GM12865 (cell line): ENCODE measurements around the gene WDR27.

Experiments used
- DNase-seq: peaks from one replicate; pipeline ENCODE4 v3.0.0; 2010; ENCODE audit warnings: low read depth
- H3K4me3 ChIP-seq: 2 replicates; pipeline ENCODE4 v1.5.1; 2011; ENCODE audit warnings: mild to moderate bottlenecking, low read depth, low read length, control low read depth
- CTCF ChIP-seq: IDR thresholded peaks from 2 replicates; pipeline ENCODE4 v1.5.1; 2011; ENCODE audit warnings: low read length, control low read depth, low read depth, inconsistent platforms; ENCODE audit not compliant: insufficient read depth; ENCODE audit errors: missing control alignments

The WDR27 gene

GRCh38 chr6:169489563-169490245 is 212.1 kb downstream of the WDR27 start:
- no peak for TF ChIP-seq CTCF

GRCh38 chr6:169487579-169488436 is 214.0 kb downstream of the WDR27 start:
- TF ChIP-seq CTCF, result no peak
- no peak for DNase-seq
- H3K4me3 ChIP-seq, result no peak overlapping the region

More at GRCh38 chr6:169489563-169490245, 212.1 kb downstream of the WDR27 start:
- no peak overlapping the region for H3K4me3 ChIP-seq
- no peak for DNase-seq

DNA sequence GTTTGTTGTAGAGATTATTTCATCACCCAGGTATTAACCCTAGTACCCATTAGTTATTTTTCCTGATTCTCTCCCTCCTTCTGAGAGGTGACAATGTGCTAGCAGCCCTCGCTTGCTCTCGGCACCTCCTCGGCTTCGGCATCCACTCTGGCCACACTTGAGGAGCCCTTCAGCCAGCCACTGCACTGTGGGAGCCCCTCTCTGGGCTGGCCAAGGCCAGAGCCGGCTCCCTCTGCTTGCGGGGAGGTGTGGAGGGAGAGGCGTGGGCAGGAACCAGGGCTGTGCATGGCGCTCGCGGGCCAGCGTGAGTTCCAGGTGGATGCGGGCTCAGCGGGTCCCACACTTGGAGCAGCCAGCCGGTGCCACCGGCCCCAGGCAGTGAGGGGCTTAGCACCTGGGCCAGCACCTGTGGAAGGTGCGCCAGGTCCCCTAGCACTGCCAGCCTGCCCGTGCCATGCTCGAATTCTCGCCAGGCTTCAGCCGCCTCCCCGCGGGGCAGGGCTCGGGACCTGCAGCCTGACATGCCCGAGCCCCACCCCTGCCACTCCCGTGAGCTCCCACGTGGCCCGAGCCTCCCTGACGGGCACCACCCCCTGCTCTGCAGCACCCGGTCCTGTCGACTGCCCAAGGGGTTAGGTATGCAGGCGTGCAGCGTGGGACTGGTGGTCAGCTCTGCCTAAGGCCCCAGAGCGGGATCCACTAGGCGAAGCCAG is 221.9 kb downstream of the WDR27 start:
- DNase-seq, result no peak
- no peak for TF ChIP-seq CTCF
- no peak overlapping the region for H3K4me3 ChIP-seq

DNA sequence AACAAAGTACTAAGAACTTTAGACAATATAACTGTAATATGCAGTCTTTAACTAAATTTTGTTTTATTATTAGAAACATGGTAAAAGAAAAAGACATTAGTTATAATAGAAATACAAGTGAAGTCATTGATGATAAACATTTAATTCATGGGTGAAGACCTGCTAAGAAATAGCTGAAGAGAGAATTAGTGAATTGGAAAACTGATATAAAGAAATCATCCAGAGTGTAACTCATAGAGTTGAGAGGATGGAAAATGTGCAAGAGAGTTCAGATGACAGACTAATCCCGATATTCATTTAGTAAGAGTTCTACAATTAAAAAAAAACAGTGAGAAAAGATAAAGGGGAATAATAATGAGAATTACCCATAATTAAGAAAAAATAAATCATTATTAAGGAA is 227.5 kb downstream of the WDR27 start:
- TF ChIP-seq CTCF, result no peak

GRCh38 chr6:169473663-169474062 is 228.2 kb downstream of the WDR27 start:
- no peak for TF ChIP-seq CTCF
- no peak overlapping the region for H3K4me3 ChIP-seq
- peak; percentile 29 for DNase-seq

More for the DNA sequence above, 227.5 kb downstream of the WDR27 start:
- DNase-seq, result no peak
- no peak overlapping the region for H3K4me3 ChIP-seq

GRCh38 chr6:169472786-169473416 is 228.9 kb downstream of the WDR27 start:
- H3K4me3 ChIP-seq, result no peak overlapping the region
- DNase-seq, result no peak
- no peak for TF ChIP-seq CTCF
